Gastrocnemius medialis (tissue), 4 donors: ENCODE measurements around the gene FXN.

Experiments used
- POLR2A ChIP-seq, 2 donors: fragments of 450-650 bp; IDR thresholded peaks; one replicate each; pipeline ENCODE4 v1.6.1; 2017; ENCODE audit warnings: antibody characterized with exemption in 2 of 2, mild to moderate bottlenecking in 2 of 2, moderate library complexity in 2 of 2
- TF ChIP-seq, protein P1 (sequence below), 5 experiments: fragments of 450-650 bp in 3 of 5; fragments of 200-600 bp in 2 of 5; sonication (generic) in 2 of 5; IDR thresholded peaks in 4 of 5; conservative IDR thresholded peaks in 1 of 5; 1 replicate in 4 of 5; 2 replicates in 1 of 5; pipeline ENCODE4 v1.5.1; 2016 to 2019; ENCODE audit warnings: antibody characterized with exemption in 5 of 5, mild to moderate bottlenecking in 3 of 5, moderate library complexity in 3 of 5

DNA sequence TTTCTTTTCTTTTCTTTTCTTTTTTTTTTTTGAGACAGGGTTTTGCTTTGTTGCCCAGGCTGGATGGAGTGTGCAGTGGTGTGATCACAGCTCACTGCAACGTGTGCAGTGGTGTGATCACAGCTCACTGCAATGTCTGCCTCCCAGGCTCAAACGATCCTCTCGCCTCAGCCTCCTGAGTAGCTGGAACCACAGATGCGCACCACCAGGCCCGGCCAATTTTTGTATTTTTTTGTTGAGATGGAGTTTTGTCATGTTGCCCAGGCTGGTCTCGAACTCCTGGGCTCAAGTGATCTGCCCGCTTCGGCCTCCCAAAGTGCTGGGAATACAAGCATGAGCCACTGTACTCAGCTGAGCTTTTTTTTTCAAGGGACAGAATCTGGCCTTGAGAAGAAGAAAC, 101.8 kb downstream of the FXN start:
- TF ChIP-seq, protein P1, sequence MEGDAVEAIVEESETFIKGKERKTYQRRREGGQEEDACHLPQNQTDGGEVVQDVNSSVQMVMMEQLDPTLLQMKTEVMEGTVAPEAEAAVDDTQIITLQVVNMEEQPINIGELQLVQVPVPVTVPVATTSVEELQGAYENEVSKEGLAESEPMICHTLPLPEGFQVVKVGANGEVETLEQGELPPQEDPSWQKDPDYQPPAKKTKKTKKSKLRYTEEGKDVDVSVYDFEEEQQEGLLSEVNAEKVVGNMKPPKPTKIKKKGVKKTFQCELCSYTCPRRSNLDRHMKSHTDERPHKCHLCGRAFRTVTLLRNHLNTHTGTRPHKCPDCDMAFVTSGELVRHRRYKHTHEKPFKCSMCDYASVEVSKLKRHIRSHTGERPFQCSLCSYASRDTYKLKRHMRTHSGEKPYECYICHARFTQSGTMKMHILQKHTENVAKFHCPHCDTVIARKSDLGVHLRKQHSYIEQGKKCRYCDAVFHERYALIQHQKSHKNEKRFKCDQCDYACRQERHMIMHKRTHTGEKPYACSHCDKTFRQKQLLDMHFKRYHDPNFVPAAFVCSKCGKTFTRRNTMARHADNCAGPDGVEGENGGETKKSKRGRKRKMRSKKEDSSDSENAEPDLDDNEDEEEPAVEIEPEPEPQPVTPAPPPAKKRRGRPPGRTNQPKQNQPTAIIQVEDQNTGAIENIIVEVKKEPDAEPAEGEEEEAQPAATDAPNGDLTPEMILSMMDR (IDR thresholded peaks at IDR 0.05 in 4 of 5, conservative IDR thresholded peaks at IDR 0.05 in 1 of 5): no peak
- no peak for TF ChIP-seq POLR2A (IDR thresholded peaks at IDR 0.05)
